TTC549 (cell line): ENCODE results near the gene LTBP1.

Source experiments
- FAIRE-seq: peaks from 2 replicates; lab custom pipeline; 2012; peaks lifted over from hg19 to GRCh38; lab: Jason Lieb, UNC

LTBP1 gene

DNA sequence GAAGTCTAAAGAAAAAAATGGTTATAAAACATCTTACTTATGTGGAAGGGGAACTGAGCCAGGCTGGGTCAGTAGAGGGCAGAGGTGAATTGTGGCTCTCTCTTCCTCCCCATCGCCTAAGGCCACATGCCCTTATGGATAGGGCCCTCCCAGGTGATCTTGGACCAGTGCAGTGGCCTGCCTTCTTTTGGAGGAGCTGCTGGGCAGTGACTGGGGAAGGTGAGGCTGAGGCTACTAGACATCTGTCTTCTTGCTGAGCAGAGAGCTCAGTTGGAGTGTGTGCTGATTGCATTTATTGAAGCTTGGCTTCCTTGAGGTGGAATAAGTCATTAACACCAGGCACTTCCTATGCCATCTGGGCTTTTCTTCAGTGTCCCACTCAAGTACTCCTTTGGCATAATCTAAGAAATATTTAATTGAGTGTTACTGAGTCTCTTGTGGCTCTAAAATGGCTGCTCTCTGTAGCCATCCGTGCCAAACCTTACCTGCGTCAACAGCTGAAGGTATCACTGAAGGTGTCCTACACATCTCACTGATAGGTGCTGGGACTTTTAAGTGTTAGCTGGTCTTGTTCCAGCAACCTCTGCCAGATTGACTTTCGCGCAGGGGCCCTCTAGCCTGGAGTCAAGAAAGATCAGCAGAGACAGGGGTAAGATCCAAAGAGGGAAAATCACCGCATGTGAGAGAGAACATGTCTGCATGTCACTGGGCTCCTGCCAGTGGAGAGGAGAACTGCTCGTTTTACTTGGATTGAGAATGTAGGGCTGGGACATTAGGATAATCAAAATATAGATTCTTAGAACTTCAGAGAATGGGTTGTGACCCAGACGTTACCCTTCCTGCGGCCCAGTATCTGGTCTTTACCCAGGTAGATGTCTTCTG, 256.1 kb downstream of the LTBP1 start:
- FAIRE-seq: no peak

DNA sequence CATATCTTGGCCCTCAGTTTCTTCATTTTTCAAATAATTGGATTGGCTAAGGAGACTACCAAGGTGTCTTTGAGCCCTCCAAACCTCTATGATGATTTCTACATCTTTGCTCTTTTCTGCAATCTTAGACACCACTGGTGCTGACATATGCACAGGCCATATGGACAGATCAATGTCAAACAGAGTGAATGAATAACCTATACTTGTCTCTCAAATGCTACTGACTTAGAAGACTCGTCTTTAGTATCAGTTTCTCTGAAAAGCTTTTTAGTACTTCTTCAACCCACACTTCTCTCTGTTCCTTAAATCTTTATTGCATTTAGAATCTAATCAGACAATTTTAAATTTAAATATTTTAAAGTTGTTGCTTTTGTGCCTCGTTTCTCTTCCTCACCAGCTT, 258.2 kb downstream of the LTBP1 start:
- no peak for FAIRE-seq

DNA sequence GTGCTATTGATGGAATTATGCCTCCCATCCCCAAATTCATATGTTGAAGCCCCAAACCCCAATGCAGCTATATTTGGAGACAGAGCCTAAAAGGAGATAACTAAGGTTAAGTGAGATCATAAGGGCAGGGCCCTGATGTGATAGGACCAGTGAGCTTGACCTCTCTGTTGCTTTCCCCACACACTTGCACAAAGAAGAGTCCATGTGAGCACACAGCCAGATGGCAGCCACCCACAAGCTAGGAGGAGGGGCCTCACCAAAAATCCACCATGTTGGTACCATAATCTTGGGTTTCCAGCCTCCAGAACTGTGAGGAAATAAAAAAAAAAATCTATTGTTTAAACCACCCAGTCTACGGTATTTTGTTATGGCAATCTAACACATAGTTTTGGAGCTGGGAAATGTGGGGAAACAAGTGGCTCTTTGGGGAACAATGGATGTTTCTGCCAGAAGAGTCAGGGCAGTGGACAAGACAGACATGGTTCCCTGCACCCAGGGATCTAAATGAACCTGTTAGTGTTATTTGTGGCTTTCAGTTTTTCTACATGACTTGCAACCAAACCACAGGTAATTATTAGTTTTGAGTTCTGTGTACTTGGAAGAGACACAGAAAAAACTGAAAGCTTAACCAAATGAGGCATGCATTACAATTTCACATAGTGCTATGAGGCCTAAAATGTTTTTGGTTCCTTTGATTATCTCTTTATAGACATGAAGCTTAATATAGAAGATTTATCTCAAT, 259.1 kb downstream of the LTBP1 start:
- FAIRE-seq: no peak

DNA sequence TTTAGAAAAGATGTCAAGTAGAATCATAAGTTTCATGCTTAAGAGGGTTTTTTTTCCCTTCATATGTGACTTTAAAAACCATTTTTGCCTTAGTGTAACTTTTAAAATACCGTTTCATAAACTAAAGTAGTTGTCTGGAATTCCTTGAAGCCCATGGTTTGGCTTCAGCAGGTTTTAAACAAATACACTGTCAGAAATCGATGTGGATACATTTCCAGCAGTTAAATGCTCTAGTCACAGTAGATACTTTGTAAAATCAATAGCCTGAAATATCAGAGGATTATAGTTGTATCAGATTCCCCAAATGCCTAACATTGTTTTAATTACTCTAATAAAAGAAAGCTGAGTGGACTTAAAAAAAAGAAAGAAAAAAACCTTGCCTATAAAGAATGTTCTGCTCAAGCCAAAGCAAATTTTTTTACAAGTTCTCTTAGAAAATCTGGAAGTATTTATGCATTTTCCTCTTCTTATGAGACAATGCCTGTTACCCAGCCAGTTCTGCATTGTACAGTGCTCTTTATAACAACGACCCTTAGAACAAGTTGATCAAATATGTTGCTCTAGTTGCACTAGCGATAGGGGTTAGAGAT, 260.5 kb downstream of the LTBP1 start:
- no peak for FAIRE-seq

DNA sequence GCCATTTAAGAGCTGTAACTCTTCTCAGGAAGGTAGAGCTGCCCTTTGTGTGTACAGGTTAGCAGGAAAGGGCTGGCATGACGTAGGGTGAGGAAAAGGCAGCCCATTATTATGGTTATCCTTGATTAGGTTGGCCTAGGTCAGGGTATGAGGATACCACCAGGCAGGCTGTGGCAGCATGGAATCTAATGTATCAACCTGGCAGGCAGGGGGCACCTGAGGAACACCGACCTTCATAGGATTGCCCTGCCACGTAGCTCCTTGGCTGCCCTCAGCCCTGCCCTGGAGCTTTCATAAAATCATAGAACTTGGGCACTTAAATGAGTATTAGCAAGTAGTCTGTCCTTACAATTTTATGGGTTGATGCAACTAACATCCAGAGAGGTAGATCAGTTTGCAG, 261.6 kb downstream of the LTBP1 start:
- FAIRE-seq: no peak

DNA sequence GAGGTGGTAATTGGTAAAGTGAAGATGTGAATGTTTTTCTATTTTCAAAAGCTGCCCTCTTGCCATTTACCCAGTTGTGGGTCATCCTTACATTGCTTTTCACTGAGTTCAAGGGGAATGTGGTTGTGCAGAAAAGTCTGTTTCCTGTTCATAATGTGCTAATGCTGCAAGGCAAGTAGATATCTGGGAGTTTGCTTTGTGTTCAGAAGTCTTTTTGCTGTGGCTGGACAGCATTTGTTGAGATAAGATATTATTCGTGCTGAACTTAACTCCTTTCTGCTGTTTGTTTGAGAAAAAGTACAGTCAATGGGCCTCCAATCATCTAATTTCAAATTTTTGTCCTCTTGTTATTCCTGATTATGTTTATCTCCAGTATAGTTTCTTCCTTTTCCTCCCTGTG, 263.2 kb downstream of the LTBP1 start:
- no peak for FAIRE-seq

DNA sequence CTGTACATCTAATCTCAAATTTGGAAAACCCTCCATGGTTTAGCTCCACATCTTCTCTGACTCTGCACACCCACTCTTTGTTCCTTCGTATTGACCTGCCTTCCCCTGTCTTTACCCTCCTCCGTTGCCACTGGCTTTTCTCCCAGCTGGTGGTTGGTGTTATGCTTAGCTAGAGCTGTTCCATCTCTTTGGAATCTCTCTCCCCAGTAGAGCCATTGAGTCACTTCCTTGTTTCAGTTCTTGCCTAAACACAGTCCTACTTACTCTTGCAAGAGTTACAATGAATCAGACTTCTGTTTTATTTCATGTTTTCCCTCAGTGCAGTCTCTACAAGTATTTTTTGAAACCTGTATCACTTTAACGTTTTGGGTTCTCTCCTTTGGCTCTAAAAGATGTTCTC, 263.9 kb downstream of the LTBP1 start:
- no peak for FAIRE-seq

DNA sequence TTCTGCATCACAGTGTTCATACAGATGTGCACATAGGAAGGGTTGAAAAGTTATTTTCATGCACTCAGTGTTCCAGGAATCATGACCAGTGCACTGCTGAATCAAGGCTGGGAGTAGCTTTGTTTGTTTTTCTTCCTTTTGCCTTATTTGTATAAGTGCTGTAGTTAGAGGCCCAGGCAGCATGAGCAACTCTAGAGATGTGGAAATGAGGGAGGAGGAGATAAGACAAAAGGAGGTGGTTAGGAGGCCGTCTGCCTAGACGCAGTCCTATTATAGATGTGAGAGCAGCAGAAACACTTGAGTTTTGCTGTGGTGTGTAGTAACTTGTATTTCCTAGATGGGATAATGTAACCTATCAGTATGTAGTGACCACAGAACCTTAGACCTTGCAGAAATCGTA, 265.4 kb downstream of the LTBP1 start:
- FAIRE-seq: no peak

DNA sequence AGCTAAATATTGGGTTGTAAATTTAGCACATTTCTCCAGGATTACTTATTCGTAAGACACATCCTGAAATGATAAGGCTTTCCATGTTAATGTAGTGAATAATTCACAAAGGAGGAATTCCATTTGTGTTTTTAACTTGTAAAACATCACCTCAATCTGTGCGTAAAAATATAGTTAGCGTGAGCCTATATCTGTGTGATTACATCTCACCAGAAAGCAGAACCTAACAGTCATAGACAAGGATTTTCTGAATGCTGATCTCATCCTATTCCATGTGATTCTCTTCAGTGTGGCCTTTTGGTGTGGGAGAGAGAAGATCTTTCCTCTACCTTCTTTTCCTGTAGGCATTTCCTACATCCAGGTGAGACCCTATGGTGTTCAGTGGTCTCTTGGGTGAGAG, 266.5 kb downstream of the LTBP1 start:
- no peak for FAIRE-seq

DNA sequence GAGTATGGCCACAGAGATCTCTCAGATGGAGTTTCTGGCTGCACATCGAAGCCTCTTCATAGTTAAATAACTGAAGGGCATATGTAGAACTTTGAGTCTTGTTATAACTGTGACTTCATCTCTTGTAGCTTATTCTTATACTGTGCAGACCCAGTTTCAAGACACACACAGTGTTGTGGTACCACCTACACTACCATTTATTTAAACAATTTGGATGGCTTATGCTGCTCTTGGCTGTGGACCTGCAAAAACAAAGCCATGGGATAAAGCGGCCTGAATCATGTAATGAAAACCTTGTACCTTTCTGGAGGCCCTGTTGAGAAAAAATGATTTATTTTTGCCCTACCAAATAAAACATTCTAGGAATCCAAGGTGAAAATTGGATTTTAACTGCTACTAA, 266.9 kb downstream of the LTBP1 start:
- no peak for FAIRE-seq

DNA sequence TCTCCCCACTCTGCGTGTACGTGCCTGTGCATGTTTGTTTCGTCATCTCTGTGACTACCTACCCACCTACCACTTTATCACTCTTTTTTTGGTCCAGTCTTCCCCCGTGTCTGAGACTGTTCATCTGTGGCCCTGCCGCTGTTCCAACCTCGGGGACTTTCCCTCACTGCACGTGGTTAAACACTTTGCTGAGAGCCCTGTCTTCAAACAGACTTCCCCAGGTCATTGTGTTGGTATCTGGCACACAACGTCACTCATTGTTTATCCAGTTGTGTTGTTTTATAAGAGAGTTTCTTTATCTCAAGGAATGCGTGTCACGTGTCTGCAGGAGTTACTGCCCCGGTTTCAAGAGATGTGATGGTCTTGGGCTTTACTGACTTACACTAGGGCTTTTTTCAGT, 267.7 kb downstream of the LTBP1 start:
- no peak for FAIRE-seq

DNA sequence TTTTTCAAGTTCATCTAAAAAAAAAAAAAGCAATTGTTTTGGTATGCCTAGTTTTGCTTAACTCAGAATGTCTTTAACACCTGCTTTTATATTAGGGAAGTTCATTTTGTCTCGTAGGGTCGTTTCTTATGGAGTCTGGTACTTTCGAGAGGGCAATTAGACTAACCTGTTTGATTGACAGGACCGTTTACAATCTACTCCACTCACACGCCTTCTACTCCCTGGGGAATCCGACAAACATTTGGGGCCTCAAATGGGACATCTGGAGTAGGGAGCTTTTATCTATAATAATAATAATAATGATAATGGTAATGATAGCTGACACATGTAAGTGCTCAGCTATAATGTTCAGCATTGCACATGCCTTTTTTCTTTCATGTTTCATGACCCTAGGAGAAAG, 268.1 kb downstream of the LTBP1 start:
- no peak for FAIRE-seq

DNA sequence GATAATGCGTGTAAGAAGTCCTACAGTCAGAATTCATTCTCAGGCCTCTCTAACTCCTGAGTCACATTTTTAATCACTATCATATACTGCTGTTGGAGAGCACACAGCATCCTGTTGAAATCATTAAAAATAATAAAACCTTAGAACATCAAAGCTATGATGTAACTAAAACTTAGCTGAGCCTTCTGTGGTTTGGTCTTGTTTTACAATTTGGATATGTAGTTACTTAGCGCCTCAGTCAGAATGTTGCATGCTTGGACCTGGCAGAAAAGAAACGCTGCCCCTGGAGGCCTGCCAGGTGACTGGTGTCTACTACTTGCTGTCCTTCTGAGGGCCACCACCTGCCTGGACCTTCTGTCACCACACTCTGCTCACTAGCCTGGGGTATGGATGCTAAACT, 268.5 kb downstream of the LTBP1 start:
- FAIRE-seq: no peak

DNA sequence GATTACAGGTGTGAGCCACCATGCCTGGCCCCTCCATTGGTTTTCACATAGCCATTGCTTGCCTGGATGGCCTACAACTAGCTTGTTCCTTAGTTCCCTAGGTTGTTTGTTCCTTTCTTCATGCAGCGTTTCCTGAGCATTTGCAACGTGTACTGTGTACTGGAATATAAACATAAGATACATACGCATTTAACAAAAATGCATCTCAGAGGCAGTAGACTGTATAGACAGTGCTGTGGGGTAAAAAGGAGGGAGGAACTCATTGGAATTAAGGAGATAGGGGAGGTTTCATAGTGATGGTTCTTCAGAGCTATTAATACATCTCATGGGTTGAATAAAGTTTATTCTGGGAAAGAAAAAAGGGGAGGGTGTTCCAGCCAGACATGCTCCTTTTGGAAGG, 269.2 kb downstream of the LTBP1 start:
- no peak for FAIRE-seq

DNA sequence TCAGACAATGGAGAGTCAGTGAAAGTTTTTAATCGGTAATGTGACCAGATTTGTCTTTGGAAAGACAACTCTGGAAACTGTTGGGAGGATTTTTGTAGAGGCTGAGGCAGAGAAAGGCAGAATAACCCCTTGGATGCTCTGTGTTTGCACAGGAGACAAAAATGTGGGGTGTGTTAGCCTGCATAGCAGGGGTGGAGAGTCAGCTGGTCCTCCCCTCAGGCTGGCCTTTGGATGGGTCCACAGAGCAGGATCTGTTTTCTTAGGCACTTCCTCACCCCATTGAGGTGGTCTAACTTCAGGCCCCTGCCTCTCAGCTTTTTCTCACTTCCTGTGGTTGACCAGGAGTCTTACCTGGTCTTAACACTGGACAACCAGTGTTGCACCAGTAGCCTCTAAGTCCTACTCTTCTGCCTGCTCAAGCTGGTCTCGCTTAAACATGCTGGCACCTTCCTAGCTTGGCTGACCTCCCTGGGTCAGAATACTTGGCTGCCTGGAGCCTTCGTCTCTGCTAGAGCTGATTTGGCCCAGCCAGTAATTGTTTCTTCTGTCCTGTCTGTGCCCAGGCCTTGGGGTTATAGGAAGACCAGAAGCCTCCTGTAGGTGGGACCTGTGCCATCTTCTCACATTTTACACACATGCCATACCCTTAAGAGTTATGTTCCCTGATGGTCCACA, 269.9 kb downstream of the LTBP1 start:
- FAIRE-seq: no peak

DNA sequence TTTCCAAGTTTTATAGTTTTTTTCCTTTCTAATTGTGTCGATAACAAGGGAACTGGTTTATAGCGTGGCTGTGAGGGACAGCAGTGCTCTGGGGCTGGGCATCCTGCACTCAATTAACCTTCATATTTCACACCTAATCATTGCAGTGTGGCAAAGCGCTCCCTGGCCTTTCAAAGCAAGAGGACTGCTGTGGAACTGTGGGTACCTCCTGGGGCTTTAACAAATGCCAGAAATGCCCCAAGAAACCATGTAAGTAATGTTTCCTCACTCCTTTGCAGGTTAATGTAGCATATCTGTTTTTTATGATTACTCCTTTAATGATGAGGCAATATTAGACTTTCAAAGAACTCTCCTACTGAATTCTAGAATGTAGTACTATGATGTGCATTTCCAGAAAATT, 270.7 kb downstream of the LTBP1 start:
- no peak for FAIRE-seq

DNA sequence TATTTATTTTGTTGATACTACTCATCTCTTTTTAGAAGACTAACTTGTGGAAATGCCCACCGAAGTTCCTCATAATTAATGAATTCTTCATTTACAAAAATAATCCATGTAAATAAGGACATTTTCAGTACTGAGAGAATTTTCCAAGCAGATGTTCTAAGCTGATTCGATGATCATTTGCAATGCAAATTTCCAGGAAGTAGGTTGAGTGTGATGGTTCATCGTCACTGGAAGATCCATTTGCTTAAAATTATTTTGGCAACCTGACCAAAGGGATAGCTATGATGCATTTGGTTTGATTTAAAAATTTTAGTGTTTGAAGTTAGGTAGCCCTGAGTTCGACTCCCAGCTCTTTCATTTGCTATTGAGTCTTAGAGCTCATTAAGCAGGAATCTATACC, 272.4 kb downstream of the LTBP1 start:
- FAIRE-seq: no peak

DNA sequence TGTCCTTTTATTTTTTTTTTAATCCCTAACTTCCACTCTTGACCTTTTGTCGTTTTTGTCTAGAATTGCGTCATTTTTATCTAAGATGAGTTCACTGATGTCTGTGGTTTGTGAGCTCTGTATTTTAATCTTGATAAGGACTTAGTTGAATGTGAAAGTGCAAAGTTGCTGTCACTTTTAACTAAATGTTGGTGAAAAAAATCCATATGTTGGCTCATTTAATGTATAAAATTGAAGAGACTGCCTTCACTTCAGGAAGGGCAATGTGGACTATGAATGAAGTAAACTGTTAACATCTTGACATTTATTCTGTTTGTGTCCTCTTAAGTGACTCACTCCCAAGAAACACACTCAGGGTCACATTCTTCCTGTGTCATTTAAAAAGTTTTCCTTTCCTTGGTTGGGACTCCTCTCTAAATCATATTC, 273.1 kb downstream of the LTBP1 start:
- no peak for FAIRE-seq

DNA sequence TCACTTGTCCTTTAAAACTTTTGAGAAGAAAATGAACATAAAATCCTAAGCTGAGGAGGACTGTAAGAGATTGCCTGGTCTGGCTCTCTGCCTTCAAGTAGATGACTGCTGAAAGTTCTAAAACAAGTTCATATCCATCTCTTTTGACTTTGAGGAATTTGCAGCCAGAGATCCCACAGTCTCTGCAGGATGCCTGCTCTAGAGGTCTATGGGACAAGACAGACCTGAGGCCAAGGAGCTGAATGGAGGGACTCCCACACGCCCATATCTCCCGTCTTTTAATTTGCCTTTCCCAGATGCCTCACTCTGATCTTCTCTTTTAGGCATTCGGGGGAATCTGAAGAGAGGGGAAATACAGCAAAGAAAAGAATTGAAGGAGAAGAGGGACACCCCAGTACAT, 273.8 kb downstream of the LTBP1 start:
- FAIRE-seq: no peak

DNA sequence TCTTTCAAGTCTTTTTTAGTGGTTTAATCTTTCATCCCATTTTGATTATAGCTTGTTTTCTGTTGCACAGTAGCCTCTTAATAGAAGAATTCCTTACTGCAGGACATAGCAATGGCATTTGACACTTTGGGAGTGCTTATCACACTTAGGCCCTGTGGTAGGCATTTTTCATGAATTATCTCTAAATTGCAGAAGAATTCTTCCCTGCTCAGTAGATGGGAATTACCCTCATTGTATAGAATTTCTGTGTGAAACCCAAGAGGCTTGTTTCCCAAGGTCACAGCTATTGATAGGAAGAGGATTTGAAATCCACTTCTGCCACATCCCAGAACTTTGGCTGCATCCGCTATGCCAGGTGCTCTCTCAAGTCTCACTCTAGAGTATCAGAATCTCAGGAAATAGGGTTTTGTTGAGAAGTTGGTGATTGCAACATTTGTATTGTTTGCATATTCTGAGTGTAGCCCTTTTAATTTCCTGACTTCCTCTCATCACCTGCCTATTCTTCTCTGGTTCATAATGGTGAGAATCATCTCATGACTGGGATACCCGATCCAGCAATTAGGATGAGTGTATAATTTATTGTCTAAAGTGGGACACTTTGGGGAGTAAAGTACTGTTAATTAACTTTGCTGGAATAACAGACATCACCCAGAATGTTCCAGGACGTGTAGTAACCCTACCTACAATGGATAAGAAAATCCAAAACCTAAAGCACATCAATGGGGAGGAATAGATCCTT, 274.5 kb downstream of the LTBP1 start:
- no peak for FAIRE-seq

DNA sequence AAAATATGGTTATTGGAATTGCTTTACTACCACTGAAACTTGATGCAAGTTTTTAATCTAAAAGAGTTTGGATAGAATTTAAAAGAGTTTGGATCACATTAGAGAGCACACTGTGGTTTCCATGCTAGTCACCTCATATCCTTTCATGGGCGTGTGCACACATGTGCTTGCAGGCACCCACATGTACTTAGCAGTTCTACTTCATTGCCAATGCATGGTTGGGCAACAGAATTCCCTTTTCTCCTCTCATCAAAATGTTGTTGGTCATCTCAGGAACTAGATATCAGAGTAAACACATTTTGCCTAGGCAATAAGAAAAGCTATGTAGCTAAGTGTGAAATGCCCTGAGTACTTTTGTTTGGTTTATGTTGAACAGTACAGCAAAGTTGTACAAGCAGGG, 275.6 kb downstream of the LTBP1 start:
- no peak for FAIRE-seq

DNA sequence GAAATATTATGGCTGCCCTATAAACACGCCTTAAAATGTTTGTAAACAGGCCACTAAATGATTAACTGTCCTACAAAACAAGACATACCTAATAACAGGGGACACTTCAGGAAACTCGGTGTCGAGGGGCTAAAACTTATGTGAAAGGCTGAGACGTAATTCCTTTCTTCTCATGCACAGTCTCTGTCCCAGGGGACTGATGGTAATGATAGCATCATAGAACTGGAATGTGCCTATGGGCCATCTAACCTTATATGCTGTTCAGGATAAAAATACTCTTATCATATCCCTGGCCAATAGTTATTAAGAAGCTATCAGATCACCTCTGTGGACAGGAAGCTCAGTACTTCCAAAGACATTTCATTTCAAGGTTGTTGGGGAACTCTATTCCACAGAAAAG, 277.1 kb downstream of the LTBP1 start:
- no peak for FAIRE-seq
